ENCODE results near the gene ABHD17C.
"Not testable (repeated sequence)": the region's sequence is repeated elsewhere in the genome, so short reads cannot be mapped to it uniquely, and the experiment has no call there.

ABHD17C gene

DNA sequence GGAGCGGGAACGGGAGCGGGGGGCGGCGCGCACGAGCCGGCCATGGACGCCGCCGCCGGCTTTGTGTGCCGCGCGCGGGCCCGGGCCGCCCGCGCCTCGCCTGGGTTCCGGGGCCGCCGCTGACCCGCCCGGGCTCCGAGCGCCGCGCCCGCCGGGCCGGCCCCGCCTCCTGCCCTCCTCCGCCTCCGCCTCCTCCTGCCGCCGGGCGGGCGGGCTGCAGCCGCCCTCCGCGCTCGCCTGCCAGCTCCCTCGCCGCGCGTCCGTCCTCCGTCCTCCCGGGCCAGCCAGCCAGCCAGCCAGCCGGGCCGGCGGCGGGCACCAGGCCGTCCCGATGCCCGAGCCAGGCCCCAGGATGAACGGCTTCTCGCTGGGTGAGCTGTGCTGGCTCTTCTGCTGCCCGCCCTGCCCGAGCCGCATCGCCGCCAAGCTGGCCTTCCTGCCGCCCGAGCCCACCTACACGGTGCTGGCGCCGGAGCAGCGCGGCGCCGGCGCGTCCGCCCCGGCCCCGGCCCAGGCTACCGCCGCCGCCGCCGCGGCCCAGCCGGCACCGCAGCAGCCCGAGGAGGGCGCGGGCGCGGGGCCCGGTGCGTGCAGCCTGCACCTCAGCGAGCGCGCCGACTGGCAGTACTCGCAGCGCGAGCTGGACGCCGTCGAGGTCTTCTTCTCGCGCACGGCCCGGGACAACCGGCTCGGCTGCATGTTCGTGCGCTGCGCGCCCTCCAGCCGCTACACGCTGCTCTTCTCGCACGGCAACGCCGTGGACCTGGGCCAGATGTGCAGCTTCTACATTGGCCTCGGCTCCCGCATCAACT, at the start of gene ABHD17C:
TSS of gene ABHD17C (plus strand) at position 212 of the 812 bp plus-strand sequence. CDS start at position 332, 120 bp downstream.
- H3K36me3 ChIP-seq (ENCODE audit: insufficient read depth, low read length) = no peaks in the 10 kb centered on the region
- peak within 1 kb of the TSS; percentile 75 for H3K9ac ChIP-seq (ENCODE audit: low read depth, low read length)
- peaks cover 5% of the 10 kb centered on the region for H3K4me1 ChIP-seq (ENCODE audit: insufficient read depth, low read length)
- no peaks in the 10 kb centered on the region for H3K9me3 ChIP-seq (ENCODE audit: control insufficient read depth, insufficient read depth, low read length)

DNA sequence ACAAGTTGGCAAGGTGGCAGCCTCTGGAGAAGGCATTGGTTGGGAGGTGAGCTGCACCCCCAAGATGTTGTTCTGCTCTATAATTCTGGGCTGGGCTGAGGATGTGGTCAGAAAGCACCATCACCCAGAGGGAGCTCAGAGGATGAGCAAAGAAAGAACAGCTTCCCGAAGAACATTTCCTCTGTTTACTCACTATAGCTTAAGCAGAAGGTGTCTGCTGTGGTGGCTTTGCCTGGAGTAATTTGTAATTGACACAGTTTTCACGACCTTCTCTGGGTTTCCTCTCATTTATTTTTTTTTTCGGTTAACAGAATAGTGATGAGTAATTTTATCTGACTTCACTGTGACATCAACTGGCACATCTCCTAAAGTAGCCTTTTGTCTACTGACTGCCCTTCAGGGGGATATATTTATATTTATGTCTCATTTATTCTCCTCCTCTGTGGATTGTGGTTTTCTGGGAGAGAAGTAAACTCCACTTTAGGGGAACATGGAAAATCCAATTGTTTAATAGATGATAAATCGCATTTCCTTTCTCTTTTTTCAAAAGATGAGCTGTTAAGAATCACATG, 49.5 kb upstream of the ABHD17C start:
- no peaks in the 10 kb centered on the region for H3K36me3 ChIP-seq (ENCODE audit: insufficient read depth, low read length)
- H3K9ac ChIP-seq (ENCODE audit: low read depth, low read length) = no peak overlapping the region
- no peaks in the 10 kb centered on the region for H3K4me1 ChIP-seq (ENCODE audit: insufficient read depth, low read length)
- peaks cover 3% of the 10 kb centered on the region for H3K9me3 ChIP-seq (ENCODE audit: control insufficient read depth, insufficient read depth, low read length)

DNA sequence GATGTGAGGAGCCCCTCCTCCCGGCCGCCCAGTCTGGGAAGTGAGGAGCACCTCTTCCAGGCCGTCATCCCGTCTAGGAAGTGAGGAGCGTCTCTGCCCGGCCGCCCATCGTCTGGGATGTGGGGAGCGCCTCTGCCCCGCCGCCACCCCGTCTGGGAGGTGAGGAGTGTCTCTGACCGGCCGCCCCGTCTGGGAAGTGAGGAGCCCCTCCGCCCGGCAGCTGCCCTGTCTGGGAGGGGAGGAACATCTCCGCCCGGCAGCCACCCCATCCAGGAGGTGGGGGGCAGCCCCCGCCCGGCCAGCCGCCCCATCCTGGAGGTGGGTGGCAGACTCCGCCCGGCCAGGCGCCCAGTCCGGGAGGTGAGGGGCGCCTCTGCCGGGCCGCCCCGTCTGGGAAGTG, 47.7 kb upstream of the ABHD17C start:
- H3K4me1 ChIP-seq (ENCODE audit: insufficient read depth, low read length); H3K9ac ChIP-seq (ENCODE audit: low read depth, low read length); H3K36me3 ChIP-seq (ENCODE audit: insufficient read depth, low read length): not testable (repeated sequence)
- peaks cover 11% of the 10 kb centered on the region; the same call in 1 of the 2 replicates for H3K9me3 ChIP-seq (ENCODE audit: control insufficient read depth, insufficient read depth, low read length)

DNA sequence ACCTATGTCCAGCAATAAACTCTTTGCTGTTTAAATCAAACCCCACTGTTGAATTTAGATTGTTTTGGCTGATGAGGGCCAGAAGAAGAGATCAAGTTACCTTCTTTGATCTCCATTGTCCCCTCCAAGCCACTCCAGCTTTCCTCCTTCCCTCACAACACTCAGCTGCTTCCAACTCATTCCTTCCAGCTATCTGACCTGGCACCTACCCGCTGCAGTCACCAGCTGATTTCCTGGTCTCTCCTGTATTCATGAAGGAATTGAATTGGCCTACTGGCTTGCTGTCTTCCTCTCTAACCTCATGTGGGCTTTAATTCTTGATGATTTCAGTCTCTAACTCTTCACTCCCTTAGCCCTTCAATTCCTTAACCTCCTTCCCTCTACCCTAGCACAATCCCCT, 40.8 kb upstream of the ABHD17C start:
- peaks cover 11% of the 10 kb centered on the region; the same call in 1 of the 2 replicates for H3K9me3 ChIP-seq (ENCODE audit: control insufficient read depth, insufficient read depth, low read length)
- no peaks in the 10 kb centered on the region for H3K36me3 ChIP-seq (ENCODE audit: insufficient read depth, low read length)
- H3K4me1 ChIP-seq (ENCODE audit: insufficient read depth, low read length) = no peaks in the 10 kb centered on the region
- no peak overlapping the region for H3K9ac ChIP-seq (ENCODE audit: low read depth, low read length)

DNA sequence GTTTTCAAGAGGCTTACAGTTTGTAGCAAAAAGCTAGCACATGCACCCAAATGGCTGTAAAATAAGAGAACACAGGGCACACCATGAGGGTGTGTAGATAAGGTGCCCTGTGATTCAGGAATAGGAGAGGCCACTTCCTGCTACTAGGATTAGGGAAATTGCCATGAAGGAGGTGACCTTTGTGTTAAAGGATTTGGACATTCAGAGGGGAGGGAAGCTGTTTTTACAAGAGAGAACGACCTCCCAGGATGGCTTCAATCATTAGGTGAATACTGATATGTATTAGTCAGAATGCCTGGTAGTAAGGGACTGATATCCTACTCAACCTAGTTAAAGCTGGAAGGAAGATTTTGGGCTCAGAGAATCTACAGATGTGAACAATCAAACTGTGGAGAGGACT, 35.7 kb upstream of the ABHD17C start:
- H3K4me1 ChIP-seq (ENCODE audit: insufficient read depth, low read length) = no peaks in the 10 kb centered on the region
- H3K9ac ChIP-seq (ENCODE audit: low read depth, low read length) = no peak overlapping the region
- no peaks in the 10 kb centered on the region for H3K36me3 ChIP-seq (ENCODE audit: insufficient read depth, low read length)
- no peaks in the 10 kb centered on the region for H3K9me3 ChIP-seq (ENCODE audit: control insufficient read depth, insufficient read depth, low read length)

DNA sequence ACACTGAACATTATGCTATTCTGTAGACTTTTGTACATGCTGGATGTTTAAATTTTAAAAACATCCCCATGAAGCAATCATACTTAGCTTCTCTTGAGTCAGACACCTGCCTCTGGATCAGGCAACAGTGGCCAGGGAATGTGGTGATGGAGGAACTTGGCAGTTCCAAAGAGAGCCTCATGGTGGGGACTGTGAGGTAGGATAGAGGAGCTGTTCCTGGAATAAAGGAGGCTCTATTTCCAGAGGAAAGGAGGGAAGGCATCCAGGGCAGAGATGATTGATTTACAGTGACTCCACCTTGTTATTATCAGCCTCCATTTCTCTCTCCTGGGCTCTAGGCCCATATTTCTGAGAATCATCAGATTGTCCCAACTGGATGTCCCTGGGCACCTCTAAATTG, 35.0 kb upstream of the ABHD17C start:
- Histone ChIP-seq H3K36me3 (ENCODE audit: insufficient read depth, low read length) (no peaks in the 10 kb centered on the region), H3K4me1 (ENCODE audit: insufficient read depth, low read length) (no peaks in the 10 kb centered on the region), H3K9me3 (ENCODE audit: control insufficient read depth, insufficient read depth, low read length) (no peaks in the 10 kb centered on the region), H3K9ac (ENCODE audit: low read depth, low read length) (no peak overlapping the region)

DNA sequence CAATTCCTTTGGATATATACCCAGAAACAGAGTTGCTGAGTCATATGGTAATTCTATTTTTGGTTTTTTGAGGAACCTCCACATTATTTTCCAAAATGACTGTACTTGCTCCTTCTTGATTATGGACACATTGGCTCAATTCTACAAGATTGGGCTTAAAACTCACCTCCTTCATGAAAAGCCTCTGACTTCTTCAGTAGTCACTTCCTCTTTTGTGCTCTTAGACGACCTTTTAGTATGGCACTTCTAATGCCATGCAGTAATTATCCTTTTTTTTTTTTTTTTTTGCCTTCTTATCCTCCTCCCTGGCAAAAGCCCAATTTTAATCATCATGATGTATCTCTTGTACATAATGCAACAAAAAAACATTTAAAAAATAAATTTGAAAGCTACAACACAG, 33.0 kb upstream of the ABHD17C start:
- Histone ChIP-seq H3K9me3 (ENCODE audit: control insufficient read depth, insufficient read depth, low read length) (no peaks in the 10 kb centered on the region), H3K4me1 (ENCODE audit: insufficient read depth, low read length) (no peaks in the 10 kb centered on the region), H3K36me3 (ENCODE audit: insufficient read depth, low read length) (no peaks in the 10 kb centered on the region), H3K9ac (ENCODE audit: low read depth, low read length) (no peak overlapping the region)

DNA sequence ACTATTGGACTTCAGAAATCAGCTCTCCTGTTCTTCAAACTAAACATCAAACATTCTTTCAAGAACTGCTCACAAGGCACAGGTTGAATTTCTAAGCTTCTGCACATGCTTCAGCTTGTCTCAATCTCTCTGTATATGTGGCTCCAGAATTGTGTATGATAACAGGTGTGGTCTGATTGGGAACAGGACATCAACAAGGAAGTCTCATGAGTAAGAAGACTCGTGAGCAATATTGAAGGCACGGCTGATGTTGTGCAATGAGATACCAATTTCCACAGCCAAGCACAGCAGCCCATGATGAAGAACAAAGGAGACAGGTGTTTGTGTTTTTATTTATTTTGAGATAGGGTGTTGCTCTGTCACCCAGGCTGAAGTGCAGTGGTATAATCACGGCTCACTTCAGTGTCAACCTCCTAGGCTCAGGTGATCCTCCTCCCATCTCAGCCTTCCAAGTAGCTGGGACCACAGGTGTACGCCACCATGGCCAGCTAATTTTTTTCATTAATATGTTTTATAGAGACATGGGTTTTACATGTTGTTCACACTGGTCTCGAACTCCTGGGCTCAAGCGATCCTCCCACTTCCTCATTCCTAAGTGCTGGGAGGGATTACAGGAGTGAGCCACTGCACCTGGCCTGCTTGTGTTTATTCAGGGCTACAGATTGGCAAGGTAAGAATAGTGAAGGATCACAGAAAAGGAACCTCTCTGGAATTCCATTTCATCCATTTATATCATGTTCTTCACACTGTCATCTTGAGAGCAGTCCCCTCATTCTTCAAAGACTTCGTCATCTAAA, 32.2 kb upstream of the ABHD17C start:
- Histone ChIP-seq H3K36me3 (ENCODE audit: insufficient read depth, low read length) (no peaks in the 10 kb centered on the region), H3K9ac (ENCODE audit: low read depth, low read length) (no peak overlapping the region), H3K4me1 (ENCODE audit: insufficient read depth, low read length) (no peaks in the 10 kb centered on the region), H3K9me3 (ENCODE audit: control insufficient read depth, insufficient read depth, low read length) (no peaks in the 10 kb centered on the region)

DNA sequence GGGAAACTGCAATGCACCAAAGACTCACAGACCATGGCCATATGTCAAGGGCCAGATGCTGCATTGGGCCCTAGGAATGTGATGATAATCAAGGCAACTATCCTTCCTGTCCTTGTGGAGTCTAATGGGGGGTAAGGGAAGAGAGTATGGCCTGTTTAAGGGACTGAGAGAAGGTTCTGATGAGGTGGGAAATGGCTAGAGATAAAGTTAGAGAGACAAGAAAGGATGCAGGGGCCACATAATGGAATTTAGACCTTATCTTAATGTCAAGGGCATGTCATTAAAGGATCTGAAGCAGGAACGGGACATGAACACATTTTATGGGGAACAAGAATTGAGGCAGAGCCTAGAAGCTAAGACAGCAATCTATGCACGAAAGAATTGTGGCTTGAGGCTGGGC, 30.0 kb upstream of the ABHD17C start:
- no peaks in the 10 kb centered on the region for H3K9me3 ChIP-seq (ENCODE audit: control insufficient read depth, insufficient read depth, low read length)
- no peaks in the 10 kb centered on the region for H3K36me3 ChIP-seq (ENCODE audit: insufficient read depth, low read length)
- no peaks in the 10 kb centered on the region for H3K4me1 ChIP-seq (ENCODE audit: insufficient read depth, low read length)
- H3K9ac ChIP-seq (ENCODE audit: low read depth, low read length) = no peak overlapping the region

DNA sequence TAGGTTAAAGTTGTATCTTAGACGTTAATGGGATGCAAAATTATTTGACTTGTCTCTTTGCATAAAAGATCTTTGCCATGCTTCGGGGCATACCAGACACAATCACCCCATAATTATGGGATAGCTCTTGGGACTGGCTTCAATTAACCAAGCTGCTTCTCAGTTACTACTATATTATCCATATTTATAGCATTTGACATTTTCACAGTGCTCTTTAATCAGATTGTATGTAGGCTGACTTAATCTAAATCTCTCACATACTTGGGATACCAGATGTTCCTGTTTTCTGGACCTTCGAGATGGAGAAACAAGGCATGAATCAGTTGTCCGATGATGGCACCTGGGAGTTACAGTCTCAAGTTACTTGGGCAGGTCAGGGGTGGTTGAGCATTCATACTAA, 27.2 kb upstream of the ABHD17C start:
- H3K4me1 ChIP-seq (ENCODE audit: insufficient read depth, low read length) = no peaks in the 10 kb centered on the region
- no peaks in the 10 kb centered on the region for H3K36me3 ChIP-seq (ENCODE audit: insufficient read depth, low read length)
- no peaks in the 10 kb centered on the region for H3K9me3 ChIP-seq (ENCODE audit: control insufficient read depth, insufficient read depth, low read length)
- no peak overlapping the region for H3K9ac ChIP-seq (ENCODE audit: low read depth, low read length)

DNA sequence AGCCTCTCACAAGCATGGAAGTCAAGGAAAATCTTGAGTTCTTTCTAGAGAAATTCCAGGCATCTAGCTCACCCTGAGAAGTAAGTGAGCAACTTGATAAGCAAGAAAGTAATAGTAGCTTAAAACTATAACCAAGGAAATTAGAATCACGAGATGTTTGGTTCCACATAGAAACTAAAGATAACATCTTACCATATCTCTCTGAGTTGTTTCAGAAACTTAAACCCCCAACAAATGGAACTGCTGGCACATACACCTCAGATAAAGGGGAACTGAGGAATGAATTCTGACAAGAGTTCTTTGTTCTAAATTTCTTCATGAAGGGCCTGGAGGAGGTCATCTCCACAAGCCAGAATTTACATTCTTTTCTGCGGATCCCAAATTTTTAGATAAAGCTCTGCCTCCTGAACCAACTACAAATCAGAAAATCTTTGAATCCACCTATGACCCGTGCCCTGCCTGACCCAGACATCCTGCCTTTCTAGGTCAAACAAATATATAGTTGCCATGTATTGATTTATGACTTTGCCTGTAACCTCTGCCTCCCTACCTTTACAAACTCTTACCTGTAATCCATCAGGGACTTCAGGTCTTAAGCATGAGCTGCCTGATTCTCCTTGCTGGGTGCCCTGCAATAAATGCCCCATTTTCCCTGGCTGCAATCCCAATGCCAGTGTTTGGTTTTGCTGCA, 26.4 kb upstream of the ABHD17C start:
- H3K9me3 ChIP-seq (ENCODE audit: control insufficient read depth, insufficient read depth, low read length) = no peaks in the 10 kb centered on the region
- H3K36me3 ChIP-seq (ENCODE audit: insufficient read depth, low read length) = no peaks in the 10 kb centered on the region
- H3K4me1 ChIP-seq (ENCODE audit: insufficient read depth, low read length) = no peaks in the 10 kb centered on the region
- H3K9ac ChIP-seq (ENCODE audit: low read depth, low read length) = no peak overlapping the region

DNA sequence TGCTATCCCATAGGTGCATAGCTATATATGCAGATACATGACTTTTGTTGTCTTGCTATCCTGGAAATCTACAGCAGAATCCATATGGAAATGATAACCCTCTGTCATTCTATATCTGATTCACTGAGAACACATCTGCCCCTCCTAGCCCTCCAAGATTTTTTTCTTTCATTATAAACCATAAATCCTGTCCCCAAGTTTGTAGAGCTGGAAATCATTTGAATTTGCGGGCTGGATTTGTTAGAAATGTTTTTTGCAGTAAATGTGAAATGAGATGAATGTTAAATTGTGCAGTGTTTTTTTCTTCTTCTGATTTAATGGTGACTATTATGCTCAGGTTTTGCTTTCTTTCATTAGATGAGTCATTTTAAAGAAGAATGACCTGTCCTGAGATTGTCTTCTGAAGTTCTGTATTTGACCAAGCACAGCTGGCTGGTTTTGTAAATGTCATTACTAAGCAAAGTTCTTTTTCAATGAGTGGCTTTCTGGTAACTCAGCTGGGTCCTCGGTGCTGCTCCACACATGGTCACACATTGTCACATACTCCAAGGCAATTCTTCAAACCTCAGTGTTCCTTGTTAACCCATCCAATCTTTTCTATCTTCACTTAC, 25.3 kb upstream of the ABHD17C start:
- Histone ChIP-seq H3K9ac (ENCODE audit: low read depth, low read length) (no peak overlapping the region), H3K36me3 (ENCODE audit: insufficient read depth, low read length) (no peaks in the 10 kb centered on the region), H3K9me3 (ENCODE audit: control insufficient read depth, insufficient read depth, low read length) (no peaks in the 10 kb centered on the region), H3K4me1 (ENCODE audit: insufficient read depth, low read length) (no peaks in the 10 kb centered on the region)

DNA sequence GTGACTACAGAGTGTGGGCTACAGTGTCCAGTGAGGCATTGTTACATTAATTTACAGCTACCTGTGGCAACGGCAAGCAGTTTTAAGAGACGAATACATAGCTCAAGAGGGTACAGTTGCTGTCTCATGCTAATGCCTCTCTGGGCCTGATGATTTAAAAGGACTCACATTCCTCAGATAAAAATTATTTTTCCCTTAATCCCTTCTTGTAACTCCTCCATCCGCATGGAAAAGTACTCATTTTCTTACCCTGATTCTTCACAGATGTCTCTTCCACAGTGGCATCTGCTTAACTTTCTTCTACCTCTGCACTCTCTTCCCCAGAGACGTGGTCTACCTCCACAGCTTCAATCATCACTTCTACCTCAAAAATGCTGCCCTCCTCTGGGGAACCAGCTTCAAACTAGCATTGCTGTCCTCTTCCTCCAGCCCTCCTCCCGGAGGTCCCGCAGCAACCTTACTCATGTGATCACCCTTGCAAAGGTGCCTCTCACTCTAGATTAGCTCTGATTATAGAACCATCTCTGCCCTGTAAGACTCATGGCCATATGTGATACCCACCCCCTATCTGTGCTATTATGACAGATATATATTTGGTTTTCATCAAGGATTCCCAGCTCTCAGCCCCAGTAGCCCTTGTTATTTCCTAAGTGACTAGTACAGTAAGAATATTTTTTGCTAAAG, 21.4 kb upstream of the ABHD17C start:
- no peaks in the 10 kb centered on the region for H3K4me1 ChIP-seq (ENCODE audit: insufficient read depth, low read length)
- H3K9me3 ChIP-seq (ENCODE audit: control insufficient read depth, insufficient read depth, low read length) = no peaks in the 10 kb centered on the region
- H3K9ac ChIP-seq (ENCODE audit: low read depth, low read length) = no peak overlapping the region
- no peaks in the 10 kb centered on the region for H3K36me3 ChIP-seq (ENCODE audit: insufficient read depth, low read length)
